Neural progenitor cell (in vitro differentiated cells): Measurements from ENCODE around the gene ERN1. TPM values are rescaled to one million over a fixed set of nuclear protein-coding genes. Genes with fewer than 3 reads are reported as not detected.
A peak's percentile ranks its signal among the peaks of the same experiment; 100 is the strongest.

Source experiments
- DNase-seq: peaks from one replicate; pipeline ENCODE4 v3.0.0-alpha.2; 2016; ENCODE audit warnings: low spot score
- H2AFZ ChIP-seq: fragments of 200-600 bp; sonication (generic); replicated peaks from 2 replicates; pipeline ENCODE4 v1.6.1; 2016; ENCODE audit warnings: antibody characterized with exemption
- H3F3A ChIP-seq: fragments of 200-600 bp; sonication (generic); 2 replicates; pipeline ENCODE4 v1.6.1; 2016; ENCODE audit warnings: antibody characterized with exemption, low read depth
- H3K27ac ChIP-seq: fragments of 200-600 bp; sonication (generic); 2 replicates; pipeline ENCODE4 v1.5.1; 2016; ENCODE audit warnings: mild to moderate bottlenecking
- H3K27me3 ChIP-seq: fragments of 200-600 bp; sonication (generic); 2 replicates; pipeline ENCODE4 v1.6.1; 2016; ENCODE audit warnings: mild to moderate bottlenecking, moderate library complexity
- H3K36me3 ChIP-seq: fragments of 200-600 bp; sonication (generic); 2 replicates; pipeline ENCODE4 v1.5.1; 2016
- H3K4me1 ChIP-seq: fragments of 200-600 bp; sonication (generic); 2 replicates; pipeline ENCODE4 v1.6.1; 2016; ENCODE audit warnings: mixed run types
- H3K4me2 ChIP-seq: fragments of 200-600 bp; sonication (generic); 2 replicates; pipeline ENCODE4 v1.6.1; 2016
- H3K4me3 ChIP-seq: fragments of 200-600 bp; sonication (generic); 2 replicates; pipeline ENCODE4 v1.5.1; 2016
- H3K79me2 ChIP-seq: fragments of 200-600 bp; sonication (generic); 2 replicates; pipeline ENCODE4 v1.6.1; 2016; ENCODE audit warnings: low read depth
- H3K9ac ChIP-seq: fragments of 200-600 bp; sonication (generic); 2 replicates; pipeline ENCODE4 v1.6.1; 2016
- H3K9me3 ChIP-seq: fragments of 200-600 bp; sonication (generic); 2 replicates; pipeline ENCODE4 v1.5.1; 2016; ENCODE audit warnings: low read depth
- H4K20me1 ChIP-seq: fragments of 200-600 bp; sonication (generic); 2 replicates; pipeline ENCODE4 v1.6.1; 2016; ENCODE audit warnings: low read depth
- H3K27ac Mint-ChIP-seq: 3 replicates; pipeline ENCODE4 v1.8.0; 2021; ENCODE audit warnings: mixed read lengths
- H3K27me3 Mint-ChIP-seq: 2 replicates; pipeline ENCODE4 v1.8.0; 2022; ENCODE audit warnings: low read depth, mild to moderate bottlenecking, inconsistent platforms, moderate library complexity, mixed read lengths; ENCODE audit not compliant: insufficient read depth
- H3K36me3 Mint-ChIP-seq: 3 replicates; pipeline ENCODE4 v1.8.0; 2021; ENCODE audit warnings: mixed read lengths
- H3K4me1 Mint-ChIP-seq: 3 replicates; pipeline ENCODE4 v1.8.0; 2021; ENCODE audit warnings: mixed read lengths
- H3K4me3 Mint-ChIP-seq: 3 replicates; pipeline ENCODE4 v1.8.0; 2021; ENCODE audit warnings: mild to moderate bottlenecking, moderate library complexity, mixed read lengths
- H3K9me3 Mint-ChIP-seq: 3 replicates; pipeline ENCODE4 v1.8.0; 2020; ENCODE audit warnings: mixed read lengths
- CTCF ChIP-seq: fragments of 200-600 bp; sonication (generic); IDR thresholded peaks from 2 replicates; pipeline ENCODE4 v1.5.1; 2017; ENCODE audit warnings: antibody characterized with exemption, mild to moderate bottlenecking
- EZH2 ChIP-seq: fragments of 200-600 bp; sonication (generic); IDR thresholded peaks from 2 replicates; pipeline ENCODE4 v1.6.1; 2017; ENCODE audit warnings: antibody characterized with exemption, mild to moderate bottlenecking, moderate library complexity
- EZH2phosphoT487 ChIP-seq: fragments of 200-600 bp; sonication (generic); IDR thresholded peaks from 2 replicates; pipeline ENCODE4 v1.6.1; 2017; ENCODE audit warnings: antibody characterized with exemption
- total RNA-seq: library from RNA; depleted of rRNA; stranded (reverse); fragments of >200 nt; gene quantifications from 2 replicates; pipeline ENCODE4 v1.2.3, GENCODE V29; 2015; ENCODE audit warnings: low replicate concordance

Gene ERN1
- total RNA-seq, 1 donor from 2014 or later, result 2.4 TPM

DNA sequence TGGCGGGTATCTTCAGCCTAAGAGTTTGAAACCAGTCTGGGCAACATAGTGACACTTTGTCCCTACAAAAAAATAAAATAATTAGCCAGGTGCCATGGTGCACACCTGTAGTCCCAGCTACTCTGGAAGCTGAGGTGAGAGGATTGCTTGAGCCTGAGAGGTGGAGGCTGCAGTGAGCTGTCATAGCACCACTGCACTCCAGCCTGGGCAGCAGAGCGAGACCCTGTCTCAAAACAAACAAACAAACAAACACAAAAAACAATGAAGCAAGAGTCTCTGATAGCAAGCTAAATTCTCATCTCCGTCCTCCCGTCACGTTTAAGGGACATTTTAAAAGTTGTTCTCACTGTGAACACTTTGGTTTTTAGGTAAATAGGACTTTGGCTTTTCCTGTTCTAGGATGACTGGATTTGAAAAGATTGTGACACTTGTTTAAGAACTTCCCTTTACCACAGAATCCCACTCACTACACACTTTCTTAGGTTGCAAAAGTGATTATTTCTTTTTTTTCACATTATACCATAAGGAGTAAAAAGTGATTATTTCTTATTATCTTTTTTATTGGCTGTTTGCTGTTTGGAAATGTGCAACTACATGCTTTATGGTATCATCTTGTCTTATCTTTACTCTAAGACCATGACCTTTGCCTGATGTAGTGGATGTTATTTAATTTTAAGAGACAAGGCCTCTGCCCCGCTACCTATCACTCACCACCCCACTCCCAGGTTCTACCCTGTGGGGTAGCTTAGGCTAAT, 4.4 kb upstream of the ERN1 start:
- H3K9me3 ChIP-seq, result no peaks in the 10 kb centered on the region
- no peaks in the 10 kb centered on the region for H4K20me1 ChIP-seq
- TF ChIP-seq EZH2phosphoT487 (no peak), EZH2 (no peak), CTCF (no peak)
- no peak overlapping the region for H3K9ac ChIP-seq
- H3K36me3 ChIP-seq, result no peaks in the 10 kb centered on the region
- no peak overlapping the region for H3K4me2 ChIP-seq
- no peaks in the 10 kb centered on the region for H3K79me2 ChIP-seq
- no peak overlapping the region for H2AFZ ChIP-seq
- Mint-ChIP-seq H3K9me3 (no peaks in the 10 kb centered on the region), H3K27me3 (peaks cover 4% of the 10 kb centered on the region), H3K27ac (no peak overlapping the region), H3K4me1 (peaks cover 4% of the 10 kb centered on the region), H3K4me3 (no peak overlapping the region), H3K36me3 (no peaks in the 10 kb centered on the region)
- H3K27ac ChIP-seq, result no peak overlapping the region
- H3K4me1 ChIP-seq, result peaks cover 4% of the 10 kb centered on the region
- H3F3A ChIP-seq, result peaks cover 20% of the 10 kb centered on the region
- no peak overlapping the region for H3K4me3 ChIP-seq
- no peak for DNase-seq
- peaks cover 29% of the 10 kb centered on the region for H3K27me3 ChIP-seq

GRCh38 chr17:64133546-64134215, 3.7 kb upstream of the ERN1 start:
- peaks cover 7% of the 10 kb centered on the region for H4K20me1 ChIP-seq
- H3K4me1 ChIP-seq, result peaks cover 4% of the 10 kb centered on the region
- Mint-ChIP-seq H3K4me3 (no peak overlapping the region), H3K9me3 (no peaks in the 10 kb centered on the region), H3K27me3 (peaks cover 5% of the 10 kb centered on the region), H3K27ac (no peak overlapping the region), H3K4me1 (peaks cover 9% of the 10 kb centered on the region), H3K36me3 (no peaks in the 10 kb centered on the region)
- DNase-seq, result peak; percentile 81
- no peak overlapping the region for H2AFZ ChIP-seq
- H3F3A ChIP-seq, result peaks cover 27% of the 10 kb centered on the region
- no peak overlapping the region for H3K27ac ChIP-seq
- H3K36me3 ChIP-seq, result no peaks in the 10 kb centered on the region
- no peak overlapping the region for H3K4me2 ChIP-seq
- H3K79me2 ChIP-seq, result no peaks in the 10 kb centered on the region
- H3K4me3 ChIP-seq, result no peak overlapping the region
- H3K9ac ChIP-seq, result no peak overlapping the region
- H3K9me3 ChIP-seq, result no peaks in the 10 kb centered on the region
- H3K27me3 ChIP-seq, result peaks cover 36% of the 10 kb centered on the region
- no peak for TF ChIP-seq EZH2phosphoT487
- no peak for TF ChIP-seq EZH2
- peak; percentile 78 for TF ChIP-seq CTCF

DNA sequence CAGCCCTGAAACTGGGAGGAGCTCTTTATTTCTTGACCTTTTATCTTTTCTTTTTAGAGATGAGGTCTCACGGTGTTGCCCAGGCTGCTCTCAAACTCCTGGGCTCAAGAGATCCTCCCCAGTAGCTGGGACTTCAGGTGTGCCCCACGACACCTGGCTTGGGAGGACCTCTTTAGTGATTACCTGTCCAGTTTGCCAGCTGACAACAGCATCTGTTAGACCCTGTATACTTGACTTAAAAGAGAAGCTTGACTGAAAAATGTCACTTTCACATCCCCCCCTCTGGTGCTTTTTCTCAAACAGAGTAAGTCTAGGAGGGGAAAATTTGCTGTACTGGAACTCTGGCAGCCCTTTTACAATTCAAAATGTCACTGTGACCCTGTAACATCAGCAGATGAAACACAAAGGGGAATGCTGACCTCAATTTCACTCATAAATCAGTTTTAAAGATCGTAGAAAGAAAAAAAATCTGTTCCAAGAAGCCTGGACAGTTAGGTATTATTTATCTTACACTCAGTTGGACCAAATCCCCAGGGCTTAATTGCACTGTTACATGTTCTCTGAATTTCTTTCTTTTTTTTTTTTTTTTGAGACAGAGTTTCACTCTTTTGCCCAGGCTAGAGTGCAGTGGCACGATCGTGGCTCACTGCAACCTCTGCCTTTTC, 1.8 kb upstream of the ERN1 start:
- Histone ChIP-seq H2AFZ (no peak overlapping the region), H3F3A (peaks cover 27% of the 10 kb centered on the region), H3K9me3 (no peaks in the 10 kb centered on the region), H3K79me2 (no peaks in the 10 kb centered on the region), H3K4me3 (no peak overlapping the region), H3K27me3 (peaks cover 46% of the 10 kb centered on the region), H4K20me1 (peaks cover 13% of the 10 kb centered on the region), H3K36me3 (no peaks in the 10 kb centered on the region), H3K27ac (no peak overlapping the region), H3K4me1 (peaks cover 4% of the 10 kb centered on the region), H3K9ac (no peak overlapping the region), H3K4me2 (no peak overlapping the region)
- H3K9me3 Mint-ChIP-seq, result no peaks in the 10 kb centered on the region
- H3K4me3 Mint-ChIP-seq, result no peak overlapping the region
- H3K27me3 Mint-ChIP-seq, result peaks cover 5% of the 10 kb centered on the region
- no peak for TF ChIP-seq EZH2
- TF ChIP-seq CTCF, result no peak
- TF ChIP-seq EZH2phosphoT487, result no peak
- no peak overlapping the region for H3K27ac Mint-ChIP-seq
- no peak for DNase-seq
- no peaks in the 10 kb centered on the region for H3K36me3 Mint-ChIP-seq
- H3K4me1 Mint-ChIP-seq, result peaks cover 9% of the 10 kb centered on the region
